K562 (cell line): ENCODE data around the gene RNF2. TPM values are rescaled to one million over a fixed set of nuclear protein-coding genes. Genes with fewer than 3 reads are reported as not detected.

Experiments
- ATAC-seq: fragments of 200-7000 bp; cut with Tn5 transposase; 3 replicates; pipeline ENCODE4 v1.9.1; 2020; ENCODE audit warnings: moderate library complexity
- BruUV-seq: library from RNA; stranded (reverse); fragments of 400-500 nt; replicated peaks from 2 replicates; lab custom pipeline; 2021; lab: Mats Ljungman, UMichigan
- CTCF ChIA-PET: fragments of 300-600 bp; formaldehyde crosslinking; extraction: SDS; loops from one replicate; lab custom pipeline; 2021; ENCODE audit warnings: low intra/inter-chr PET ratio; lab: Yijun Ruan, JAX
- POLR2A ChIA-PET: fragments of 300-600, 350-650 bp; sonication (Branson Sonifier 250); formaldehyde crosslinking; extraction: SDS; loops from one replicate; lab custom pipeline; 2021; ENCODE audit warnings: antibody characterized with exemption, inconsistent platforms; lab: Yijun Ruan, JAX
- DNase-seq, 4 experiments: peaks; one replicate each; pipeline versions ENCODE4 v3.0.0 to v3.0.0-alpha.2; 2011 to 2018; ENCODE audit warnings: low spot score in 3 of 4, mixed read lengths in 3 of 4; ENCODE audit errors: extremely low read depth in 1 of 4
- FAIRE-seq: peaks from 2 replicates; lab custom pipeline; 2011; peaks lifted over from hg19 to GRCh38; lab: Jason Lieb, UNC
- H2AFZ ChIP-seq: 2 replicates; pipeline ENCODE4 v1.6.0; 2011; ENCODE audit warnings: low read depth, low read length, control low read depth, inconsistent platforms
- H3K27ac ChIP-seq: fragments of 200-600 bp; 3 replicates; pipeline ENCODE4 v1.8.0; 2011; ENCODE audit warnings: low read depth, mild to moderate bottlenecking, control low read depth, inconsistent platforms, low read length, moderate library complexity, mixed read lengths; ENCODE audit errors: extremely low read depth
- H3K27me3 ChIP-seq, 2 experiments: fragments of 300-600 bp in 1 of 2; 2 replicates in 1 of 2; 3 replicates in 1 of 2; pipeline versions ENCODE4 v1.6.0 to v1.8.0; 2011; ENCODE audit warnings: inconsistent platforms in 2 of 2, low read length in 2 of 2, mild to moderate bottlenecking in 1 of 2, mixed read lengths in 1 of 2, moderate library complexity in 1 of 2; ENCODE audit not compliant: control insufficient read depth in 2 of 2, insufficient read depth in 2 of 2
- H3K36me3 ChIP-seq: fragments of 300-600 bp; 3 replicates; pipeline ENCODE4 v1.8.0; 2011; ENCODE audit warnings: mild to moderate bottlenecking, low read length, inconsistent platforms; ENCODE audit not compliant: control insufficient read depth, insufficient read depth
- H3K4me1 ChIP-seq, 2 experiments: fragments of 200-600 bp in 1 of 2; replicated peaks in 1 of 2; 2 replicates in 1 of 2; 3 replicates in 1 of 2; pipeline versions ENCODE4 v1.5.1 to v1.8.0; 2011; ENCODE audit warnings: inconsistent platforms in 2 of 2, low read length in 2 of 2, mild to moderate bottlenecking in 1 of 2, mixed read lengths in 1 of 2, moderate library complexity in 1 of 2; ENCODE audit not compliant: control insufficient read depth in 2 of 2, insufficient read depth in 2 of 2
- H3K4me2 ChIP-seq: 2 replicates; pipeline ENCODE4 v1.6.1; 2011; ENCODE audit warnings: low read length, control low read depth, inconsistent platforms, mixed read lengths; ENCODE audit not compliant: insufficient read depth
- H3K4me3 ChIP-seq: fragments of 200-600 bp; sonication (generic), shearing (Covaris generic); 2 replicates; pipeline ENCODE4 v1.5.1; 2016; ENCODE audit warnings: control low read depth, inconsistent platforms
- H3K79me2 ChIP-seq: fragments of 200-600 bp; 3 replicates; pipeline ENCODE4 v1.8.0; 2011; ENCODE audit warnings: low read length, inconsistent platforms; ENCODE audit not compliant: control insufficient read depth, insufficient read depth
- H3K9ac ChIP-seq, 2 experiments: 2 replicates each; pipeline versions ENCODE4 v1.6.0 to v1.6.1; 2011; ENCODE audit warnings: low read depth in 2 of 2, low read length in 2 of 2, control low read depth in 1 of 2, inconsistent platforms in 1 of 2, mild to moderate bottlenecking in 1 of 2, mixed read lengths in 1 of 2; ENCODE audit not compliant: insufficient read depth in 1 of 2
- H3K9me1 ChIP-seq: one replicate; pipeline ENCODE4 v1.6.0; 2011; ENCODE audit warnings: inconsistent platforms, mild to moderate bottlenecking, low read length, moderate library complexity; ENCODE audit not compliant: control insufficient read depth, insufficient read depth
- H3K9me3 ChIP-seq: replicated peaks from 2 replicates; pipeline ENCODE4 v1.5.1; 2011; ENCODE audit warnings: low read depth, low read length, inconsistent platforms; ENCODE audit not compliant: control insufficient read depth, insufficient read depth
- H4K20me1 ChIP-seq: replicated peaks from 2 replicates; pipeline ENCODE4 v1.6.1; 2011; ENCODE audit warnings: low read length, inconsistent platforms, mixed read lengths; ENCODE audit not compliant: control insufficient read depth, insufficient read depth
- NCOR1 ChIP-seq: fragments of 450-650 bp; IDR thresholded peaks from 2 replicates; pipeline ENCODE4 v1.6.1; 2016; ENCODE audit warnings: mild to moderate bottlenecking, moderate library complexity
- RFX5 ChIP-seq: IDR thresholded peaks from 2 replicates; pipeline ENCODE4 v1.6.1; 2011; ENCODE audit warnings: low read depth, mild to moderate bottlenecking, improper control_type of control experiment, low read length
- WGBS: fragments of 100-300 bp; shearing (Covaris generic); methylation state at CpG from one replicate; pipeline ENCODE4 v1.1.6; 2016; ENCODE audit warnings: low coverage, mixed read lengths; ENCODE audit not compliant: insufficient coverage; ENCODE audit errors: missing lambda C conversion rate; 5-methylcytosine and 5-hydroxymethylcytosine counted together
- in situ Hi-C: fragments of 300-500 bp; cut with MboI; formaldehyde crosslinking; loops from 4 replicates; pipeline ENCODE4 v1.15.0; 2018; ENCODE audit warnings: inconsistent platforms, mixed read lengths
- intact Hi-C: fragments of 100-400 bp; cut with micrococcal nuclease; formaldehyde crosslinking; loops from 2 replicates; pipeline ENCODE4 v1.14.2; 2022
- polyA plus RNA-seq, 8 experiments: library from polyadenylated mRNA; depleted of rRNA in 4 of 8; stranded (reverse) in 5 of 8; unstranded in 3 of 8; fragments of >200 nt; fragmentation: Nextera tagmentation in 2 of 8; fragmentation: Illumina TruSeq in 1 of 8; extraction: Ambion mirVana in 2 of 8; extraction: Trizol in 1 of 8; gene quantifications; 2 replicates each; pipeline versions ENCODE4 v1.2.1 to v1.2.3, GENCODE V29; 2011 to 2014; ENCODE audit warnings: inconsistent platforms in 1 of 8, missing spikeins in 1 of 8
- total RNA-seq, 7 experiments: library from RNA; depleted of rRNA in 6 of 7; stranded (reverse); fragments of >200 nt in 6 of 7; fragmentation: Illumina TruSeq in 2 of 7; extraction: Trizol in 2 of 7; gene quantifications; 2 replicates each; pipeline versions ENCODE4 v1.2.1 to v1.2.3, GENCODE V29; 2011 to 2021; ENCODE audit warnings: low replicate concordance in 1 of 7
- TF ChIP-seq, protein P1 (sequence below): fragments of 200-800 bp; sonication (Bioruptor generic); IDR thresholded peaks from 2 replicates; pipeline ENCODE4 v1.6.1; 2017; ENCODE audit warnings: missing genetic modification characterization, missing compliant biosample characterization
- TF ChIP-seq, protein P2 (sequence below): IDR thresholded peaks from 2 replicates; pipeline ENCODE4 v1.6.1; 2014; ENCODE audit warnings: antibody characterized with exemption
- TF ChIP-seq, protein P3 (sequence below): sonication (generic); formaldehyde crosslinking; IDR thresholded peaks from 2 replicates; pipeline ENCODE4 v1.8.1; 2023; ENCODE audit warnings: mild to moderate bottlenecking, missing genetic modification reagents
- TF ChIP-seq, protein P4 (sequence below): sonication (generic); formaldehyde crosslinking; IDR thresholded peaks from 2 replicates; pipeline ENCODE4 v1.8.1; 2023; ENCODE audit warnings: mild to moderate bottlenecking, missing genetic modification reagents

RNF2 gene
- total and polyA plus RNA-seq, 9 of the 15 experiments (the other 6 are each of a cell fraction or from before 2014, with no cell fraction given) = 7.1 to 66.5 (median 32.9) TPM

DNA sequence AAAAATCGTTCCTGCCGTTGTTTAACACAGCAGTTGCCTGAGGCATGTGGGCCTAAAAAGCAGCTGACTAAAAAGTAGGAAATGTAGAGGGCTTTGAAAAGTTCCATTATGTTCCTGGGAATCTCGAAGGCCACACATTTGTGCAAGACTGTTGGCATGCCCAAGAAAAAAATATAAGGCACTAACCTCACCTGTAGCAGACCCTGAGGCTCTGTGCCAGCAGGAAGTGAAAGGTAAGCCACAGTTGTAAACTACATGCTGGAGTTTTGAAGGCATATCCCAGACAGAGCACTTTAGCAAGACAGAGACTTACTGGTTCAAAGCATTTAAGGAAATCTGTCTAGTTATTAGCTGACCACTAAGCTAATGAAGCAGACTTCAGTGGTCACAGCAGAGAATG lies 58.7 kb downstream of the RNF2 start:
- H3K4me3 ChIP-seq = no peak overlapping the region
- H3K9me1 ChIP-seq = no peaks in the 10 kb centered on the region
- no TSS peak for BruUV-seq
- intact Hi-C loops (no loop called here), in situ Hi-C loops (no loop called here)
- DNase-seq = no peak
- ATAC-seq = no peak
- no peak overlapping the region for H3K9ac ChIP-seq
- TF ChIP-seq, protein P1, sequence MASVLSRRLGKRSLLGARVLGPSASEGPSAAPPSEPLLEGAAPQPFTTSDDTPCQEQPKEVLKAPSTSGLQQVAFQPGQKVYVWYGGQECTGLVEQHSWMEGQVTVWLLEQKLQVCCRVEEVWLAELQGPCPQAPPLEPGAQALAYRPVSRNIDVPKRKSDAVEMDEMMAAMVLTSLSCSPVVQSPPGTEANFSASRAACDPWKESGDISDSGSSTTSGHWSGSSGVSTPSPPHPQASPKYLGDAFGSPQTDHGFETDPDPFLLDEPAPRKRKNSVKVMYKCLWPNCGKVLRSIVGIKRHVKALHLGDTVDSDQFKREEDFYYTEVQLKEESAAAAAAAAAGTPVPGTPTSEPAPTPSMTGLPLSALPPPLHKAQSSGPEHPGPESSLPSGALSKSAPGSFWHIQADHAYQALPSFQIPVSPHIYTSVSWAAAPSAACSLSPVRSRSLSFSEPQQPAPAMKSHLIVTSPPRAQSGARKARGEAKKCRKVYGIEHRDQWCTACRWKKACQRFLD (CRISPR knock-in tag) = no peak
- TF ChIP-seq, protein P2, sequence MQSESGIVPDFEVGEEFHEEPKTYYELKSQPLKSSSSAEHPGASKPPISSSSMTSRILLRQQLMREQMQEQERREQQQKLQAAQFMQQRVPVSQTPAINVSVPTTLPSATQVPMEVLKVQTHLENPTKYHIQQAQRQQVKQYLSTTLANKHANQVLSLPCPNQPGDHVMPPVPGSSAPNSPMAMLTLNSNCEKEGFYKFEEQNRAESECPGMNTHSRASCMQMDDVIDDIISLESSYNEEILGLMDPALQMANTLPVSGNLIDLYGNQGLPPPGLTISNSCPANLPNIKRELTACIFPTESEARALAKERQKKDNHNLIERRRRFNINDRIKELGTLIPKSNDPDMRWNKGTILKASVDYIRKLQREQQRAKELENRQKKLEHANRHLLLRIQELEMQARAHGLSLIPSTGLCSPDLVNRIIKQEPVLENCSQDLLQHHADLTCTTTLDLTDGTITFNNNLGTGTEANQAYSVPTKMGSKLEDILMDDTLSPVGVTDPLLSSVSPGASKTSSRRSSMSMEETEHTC = no peak
- TF ChIP-seq NCOR1 = no peak
- TF ChIP-seq RFX5 = no peak
- TF ChIP-seq, protein P3, sequence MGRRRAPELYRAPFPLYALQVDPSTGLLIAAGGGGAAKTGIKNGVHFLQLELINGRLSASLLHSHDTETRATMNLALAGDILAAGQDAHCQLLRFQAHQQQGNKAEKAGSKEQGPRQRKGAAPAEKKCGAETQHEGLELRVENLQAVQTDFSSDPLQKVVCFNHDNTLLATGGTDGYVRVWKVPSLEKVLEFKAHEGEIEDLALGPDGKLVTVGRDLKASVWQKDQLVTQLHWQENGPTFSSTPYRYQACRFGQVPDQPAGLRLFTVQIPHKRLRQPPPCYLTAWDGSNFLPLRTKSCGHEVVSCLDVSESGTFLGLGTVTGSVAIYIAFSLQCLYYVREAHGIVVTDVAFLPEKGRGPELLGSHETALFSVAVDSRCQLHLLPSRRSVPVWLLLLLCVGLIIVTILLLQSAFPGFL (CRISPR knock-in tag) = no peak
- TF ChIP-seq, protein P4, sequence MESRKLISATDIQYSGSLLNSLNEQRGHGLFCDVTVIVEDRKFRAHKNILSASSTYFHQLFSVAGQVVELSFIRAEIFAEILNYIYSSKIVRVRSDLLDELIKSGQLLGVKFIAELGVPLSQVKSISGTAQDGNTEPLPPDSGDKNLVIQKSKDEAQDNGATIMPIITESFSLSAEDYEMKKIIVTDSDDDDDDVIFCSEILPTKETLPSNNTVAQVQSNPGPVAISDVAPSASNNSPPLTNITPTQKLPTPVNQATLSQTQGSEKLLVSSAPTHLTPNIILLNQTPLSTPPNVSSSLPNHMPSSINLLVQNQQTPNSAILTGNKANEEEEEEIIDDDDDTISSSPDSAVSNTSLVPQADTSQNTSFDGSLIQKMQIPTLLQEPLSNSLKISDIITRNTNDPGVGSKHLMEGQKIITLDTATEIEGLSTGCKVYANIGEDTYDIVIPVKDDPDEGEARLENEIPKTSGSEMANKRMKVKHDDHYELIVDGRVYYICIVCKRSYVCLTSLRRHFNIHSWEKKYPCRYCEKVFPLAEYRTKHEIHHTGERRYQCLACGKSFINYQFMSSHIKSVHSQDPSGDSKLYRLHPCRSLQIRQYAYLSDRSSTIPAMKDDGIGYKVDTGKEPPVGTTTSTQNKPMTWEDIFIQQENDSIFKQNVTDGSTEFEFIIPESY = no peak
- no peaks in the 10 kb centered on the region for H3K27me3 ChIP-seq
- no peak overlapping the region for H3K4me2 ChIP-seq
- CTCF ChIA-PET = no interaction called here
- no peak for FAIRE-seq
- H3K36me3 ChIP-seq = peaks cover 34% of the 10 kb centered on the region; the same call in 1 of the 3 replicates
- peaks cover 3% of the 10 kb centered on the region; the same call in 1 of the 2 replicates for H3K9me3 ChIP-seq
- no peaks in the 10 kb centered on the region for H4K20me1 ChIP-seq
- H2AFZ ChIP-seq = no peak overlapping the region
- POLR2A ChIA-PET = no interaction called here
- 88% methylated on average over 3 of the region's 3 CpGs for WGBS
- no peaks in the 10 kb centered on the region for H3K4me1 ChIP-seq
- H3K79me2 ChIP-seq = no peaks in the 10 kb centered on the region
- no peak overlapping the region for H3K27ac ChIP-seq
